A673 (cell line): Measurements from ENCODE around the gene THRB. TPM values are rescaled to one million over a fixed set of nuclear protein-coding genes. Genes with fewer than 3 reads are reported as not detected.

Experiments used
- BruUV-seq: library from RNA; stranded (reverse); fragments of 400-500 nt; replicated peaks from 2 replicates; lab custom pipeline; 2021; lab: Mats Ljungman, UMichigan
- CTCF ChIA-PET: fragments of 300-600 bp; sonication (Branson Sonifier 250); formaldehyde crosslinking; loops from one replicate; lab custom pipeline; 2022; ENCODE audit warnings: antibody characterized with exemption; lab: Charles Lee
- POLR2A ChIA-PET: fragments of 300-600 bp; sonication (Branson Sonifier 250); formaldehyde crosslinking; loops from one replicate; lab custom pipeline; 2022; ENCODE audit warnings: antibody characterized with exemption; ENCODE audit not compliant: low non-redundant PET; lab: Charles Lee
- DNase-seq: peaks from one replicate; pipeline ENCODE4 v3.0.0-alpha.2; 2015; ENCODE audit warnings: low spot score
- H3K27ac ChIP-seq: fragments of 200-600 bp; sonication (generic); 2 replicates; pipeline ENCODE4 v1.5.1; 2016; ENCODE audit warnings: mixed run types, low read depth, mild to moderate bottlenecking, mixed read lengths, antibody characterized with exemption, low read length; ENCODE audit not compliant: poor library complexity, severe bottlenecking
- H3K27me3 ChIP-seq: fragments of 200-600 bp; sonication (generic); replicated peaks from 2 replicates; pipeline ENCODE4 v1.6.1; 2017; ENCODE audit warnings: mixed run types, low read depth, mild to moderate bottlenecking, mixed read lengths, antibody characterized with exemption, low read length; ENCODE audit not compliant: insufficient read depth, poor library complexity
- H3K36me3 ChIP-seq: fragments of 200-600 bp; sonication (generic); 2 replicates; pipeline ENCODE4 v1.6.1; 2016; ENCODE audit warnings: mixed run types, mild to moderate bottlenecking, mixed read lengths, antibody characterized with exemption, low read length; ENCODE audit not compliant: insufficient read depth, poor library complexity, severe bottlenecking
- H3K4me1 ChIP-seq: fragments of 200-600 bp; sonication (generic); 2 replicates; pipeline ENCODE4 v1.6.1; 2017; ENCODE audit warnings: mixed run types, mild to moderate bottlenecking, mixed read lengths, antibody characterized with exemption, low read length; ENCODE audit not compliant: insufficient read depth, poor library complexity, severe bottlenecking
- H3K4me3 ChIP-seq: fragments of 200-600 bp; sonication (generic); 2 replicates; pipeline ENCODE4 v1.5.1; 2016; ENCODE audit warnings: low read depth, mixed run types, mild to moderate bottlenecking, mixed read lengths, low read length; ENCODE audit not compliant: poor library complexity, severe bottlenecking
- H3K9me3 ChIP-seq: fragments of 200-600 bp; sonication (generic); 2 replicates; pipeline ENCODE4 v1.6.1; 2016; ENCODE audit warnings: mixed run types, low read depth, mild to moderate bottlenecking, mixed read lengths, antibody characterized with exemption, low read length; ENCODE audit not compliant: poor library complexity, severe bottlenecking
- EZH2 ChIP-seq: fragments of 200-600 bp; sonication (generic); IDR thresholded peaks from 2 replicates; pipeline ENCODE4 v1.6.1; 2017; ENCODE audit warnings: borderline replicate concordance, low read depth, mild to moderate bottlenecking, mixed read lengths, antibody characterized with exemption, low read length; ENCODE audit not compliant: poor library complexity, severe bottlenecking
- intact Hi-C: fragments of 100-400 bp; cut with micrococcal nuclease; formaldehyde crosslinking; loops from one replicate; pipeline ENCODE4 v1.10.0; 2022; ENCODE audit not compliant: unreplicated experiment
- total RNA-seq: library from RNA; stranded (reverse); gene quantifications from 2 replicates; pipeline ENCODE4 v1.2.3, GENCODE V29; 2021
- TF ChIP-seq, protein P1 (sequence below): fragments of 300-800, 200-600 bp; sonication (generic); conservative IDR thresholded peaks from 2 replicates; pipeline ENCODE4 v1.5.1; 2017; ENCODE audit warnings: low read depth, mild to moderate bottlenecking, antibody characterized with exemption, low read length, moderate library complexity, mixed read lengths

Gene THRB
- total RNA-seq, 1 experiment from 2014 or later = 0.11 TPM

DNA sequence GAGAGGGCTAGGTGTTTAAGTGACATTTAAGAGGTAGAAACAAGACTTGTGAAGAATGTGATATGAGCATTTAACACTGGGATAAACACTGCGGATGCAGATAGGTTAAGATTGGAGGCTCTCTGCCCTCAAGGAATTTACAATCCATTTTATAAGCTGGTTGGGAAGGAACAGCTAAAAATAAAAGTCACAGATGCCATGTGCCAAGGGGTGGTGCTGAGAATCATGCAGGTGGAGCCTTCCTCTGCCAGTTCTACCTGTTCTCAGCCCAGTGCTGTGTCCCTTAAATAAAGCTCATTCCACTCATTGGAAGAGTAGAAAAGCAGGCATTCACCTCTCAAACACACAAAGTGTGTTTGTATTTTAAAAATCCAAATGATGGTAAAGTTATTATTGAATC is 261.9 kb downstream of the THRB start:
- no peaks in the 10 kb centered on the region for H3K9me3 ChIP-seq
- ChIA-PET CTCF (no interaction called here), POLR2A (no interaction called here)
- H3K4me3 ChIP-seq = no peak overlapping the region
- no peak overlapping the region for H3K27ac ChIP-seq
- intact Hi-C loops = loop anchor here (10.0 kb wide), 1 partner anchor 318 kb away; the partner anchor contains the start of genes NKIRAS1 and RPL15
- DNase-seq = no peak
- no peak for TF ChIP-seq EZH2
- TF ChIP-seq, protein P1, sequence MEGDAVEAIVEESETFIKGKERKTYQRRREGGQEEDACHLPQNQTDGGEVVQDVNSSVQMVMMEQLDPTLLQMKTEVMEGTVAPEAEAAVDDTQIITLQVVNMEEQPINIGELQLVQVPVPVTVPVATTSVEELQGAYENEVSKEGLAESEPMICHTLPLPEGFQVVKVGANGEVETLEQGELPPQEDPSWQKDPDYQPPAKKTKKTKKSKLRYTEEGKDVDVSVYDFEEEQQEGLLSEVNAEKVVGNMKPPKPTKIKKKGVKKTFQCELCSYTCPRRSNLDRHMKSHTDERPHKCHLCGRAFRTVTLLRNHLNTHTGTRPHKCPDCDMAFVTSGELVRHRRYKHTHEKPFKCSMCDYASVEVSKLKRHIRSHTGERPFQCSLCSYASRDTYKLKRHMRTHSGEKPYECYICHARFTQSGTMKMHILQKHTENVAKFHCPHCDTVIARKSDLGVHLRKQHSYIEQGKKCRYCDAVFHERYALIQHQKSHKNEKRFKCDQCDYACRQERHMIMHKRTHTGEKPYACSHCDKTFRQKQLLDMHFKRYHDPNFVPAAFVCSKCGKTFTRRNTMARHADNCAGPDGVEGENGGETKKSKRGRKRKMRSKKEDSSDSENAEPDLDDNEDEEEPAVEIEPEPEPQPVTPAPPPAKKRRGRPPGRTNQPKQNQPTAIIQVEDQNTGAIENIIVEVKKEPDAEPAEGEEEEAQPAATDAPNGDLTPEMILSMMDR = no peak
- H3K36me3 ChIP-seq = no peaks in the 10 kb centered on the region
- H3K27me3 ChIP-seq = no peaks in the 10 kb centered on the region
- no TSS peak for BruUV-seq
- H3K4me1 ChIP-seq = no peaks in the 10 kb centered on the region

DNA sequence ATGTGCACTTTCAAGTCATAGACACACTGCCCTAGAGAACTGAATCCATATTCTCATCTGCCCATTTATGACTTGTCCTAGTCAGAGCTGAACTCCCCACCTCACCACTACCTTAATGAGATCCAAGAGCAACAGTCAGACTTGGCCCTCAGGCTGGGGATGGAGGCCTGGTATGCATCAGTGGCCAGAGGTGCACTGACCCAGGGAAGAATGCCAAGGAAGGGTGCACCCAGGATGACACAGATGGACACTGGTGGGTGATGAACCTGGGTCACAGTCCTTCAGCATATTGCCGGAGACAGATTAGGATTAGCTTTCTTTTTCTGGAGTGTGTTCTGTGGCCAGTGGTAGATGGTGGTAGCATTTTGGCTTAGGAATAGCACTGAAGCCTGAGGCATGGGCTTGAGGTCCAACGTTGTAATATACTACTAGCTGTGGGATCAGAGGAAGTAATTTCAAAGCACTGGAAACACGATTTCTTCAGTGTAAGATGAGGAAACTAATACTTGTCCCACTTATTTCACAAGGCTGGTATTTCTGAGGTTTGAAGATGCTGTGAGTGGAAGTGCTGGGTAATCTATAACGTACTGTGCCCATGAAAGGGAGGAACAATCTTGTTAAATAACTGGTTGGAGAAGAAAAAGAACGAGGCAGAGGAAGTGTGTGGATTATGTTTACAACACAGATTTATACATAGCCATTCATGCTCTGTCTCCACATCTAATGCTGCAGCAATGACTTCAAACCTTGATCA is 265.0 kb downstream of the THRB start:
- ChIA-PET POLR2A (no interaction called here), CTCF (no interaction called here)
- no TSS peak for BruUV-seq
- Histone ChIP-seq H3K27me3 (no peaks in the 10 kb centered on the region), H3K36me3 (no peaks in the 10 kb centered on the region), H3K4me3 (no peak overlapping the region), H3K9me3 (no peaks in the 10 kb centered on the region), H3K4me1 (no peaks in the 10 kb centered on the region), H3K27ac (no peak overlapping the region)
- no peak for DNase-seq
- TF ChIP-seq, protein P1 = no peak
- no peak for TF ChIP-seq EZH2
- intact Hi-C loops = loop anchor here (10.0 kb wide), 1 partner anchor 315 kb away; the partner anchor contains the start of genes NKIRAS1 and RPL15

DNA sequence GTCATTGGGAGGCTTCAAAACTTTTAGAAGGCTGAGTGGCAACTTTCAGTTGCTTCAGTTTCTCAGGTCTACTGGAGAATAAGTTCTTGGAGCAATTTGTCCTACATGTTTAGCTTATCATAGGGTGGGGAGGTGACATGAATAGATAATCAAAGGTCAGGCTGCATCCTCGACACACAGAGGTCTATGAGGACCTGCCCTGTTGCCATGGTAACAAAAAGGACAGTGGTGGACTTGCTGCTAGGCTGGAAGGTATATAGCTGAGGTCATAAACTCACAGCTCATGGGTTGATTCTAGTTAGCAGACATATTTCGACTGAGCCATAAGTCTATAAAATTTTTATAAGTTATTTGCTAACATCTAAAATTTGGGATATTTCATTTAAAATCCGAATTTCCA is 267.0 kb downstream of the THRB start:
- DNase-seq = no peak
- intact Hi-C loops = no loop called here
- ChIA-PET CTCF (no interaction called here), POLR2A (no interaction called here)
- H3K9me3 ChIP-seq = no peaks in the 10 kb centered on the region
- H3K4me3 ChIP-seq = no peak overlapping the region
- H3K27me3 ChIP-seq = no peaks in the 10 kb centered on the region
- no peaks in the 10 kb centered on the region for H3K36me3 ChIP-seq
- no peak overlapping the region for H3K27ac ChIP-seq
- H3K4me1 ChIP-seq = no peaks in the 10 kb centered on the region
- no TSS peak for BruUV-seq
- no peak for TF ChIP-seq EZH2
- TF ChIP-seq, protein P1 = no peak
